GM13977 (cell line): Measurements from ENCODE around the gene IL6.
"Not testable (repeated sequence)": the region's sequence is repeated elsewhere in the genome, so short reads cannot be mapped to it uniquely, and the experiment has no call there.

Source experiments
- DNase-seq: peaks from one replicate; pipeline ENCODE4 v3.0.0; 2012; ENCODE audit warnings: low spot score
- in situ Hi-C: fragments of 300-500 bp; cut with MboI; formaldehyde crosslinking; loops from one replicate; pipeline ENCODE4 v1.12.0; 2022; ENCODE audit warnings: low sequenced_read_pairs, low pct_unique_long_range_greater_than_20kb, mixed read lengths, inconsistent platforms; ENCODE audit not compliant: unreplicated experiment
- TF ChIP-seq, protein P1 (sequence below): IDR thresholded peaks from 2 replicates; pipeline ENCODE4 v1.5.1; 2012; ENCODE audit warnings: mild to moderate bottlenecking, control low read depth; ENCODE audit not compliant: insufficient read depth; ENCODE audit errors: extremely low read depth, missing control alignments

Gene IL6

DNA sequence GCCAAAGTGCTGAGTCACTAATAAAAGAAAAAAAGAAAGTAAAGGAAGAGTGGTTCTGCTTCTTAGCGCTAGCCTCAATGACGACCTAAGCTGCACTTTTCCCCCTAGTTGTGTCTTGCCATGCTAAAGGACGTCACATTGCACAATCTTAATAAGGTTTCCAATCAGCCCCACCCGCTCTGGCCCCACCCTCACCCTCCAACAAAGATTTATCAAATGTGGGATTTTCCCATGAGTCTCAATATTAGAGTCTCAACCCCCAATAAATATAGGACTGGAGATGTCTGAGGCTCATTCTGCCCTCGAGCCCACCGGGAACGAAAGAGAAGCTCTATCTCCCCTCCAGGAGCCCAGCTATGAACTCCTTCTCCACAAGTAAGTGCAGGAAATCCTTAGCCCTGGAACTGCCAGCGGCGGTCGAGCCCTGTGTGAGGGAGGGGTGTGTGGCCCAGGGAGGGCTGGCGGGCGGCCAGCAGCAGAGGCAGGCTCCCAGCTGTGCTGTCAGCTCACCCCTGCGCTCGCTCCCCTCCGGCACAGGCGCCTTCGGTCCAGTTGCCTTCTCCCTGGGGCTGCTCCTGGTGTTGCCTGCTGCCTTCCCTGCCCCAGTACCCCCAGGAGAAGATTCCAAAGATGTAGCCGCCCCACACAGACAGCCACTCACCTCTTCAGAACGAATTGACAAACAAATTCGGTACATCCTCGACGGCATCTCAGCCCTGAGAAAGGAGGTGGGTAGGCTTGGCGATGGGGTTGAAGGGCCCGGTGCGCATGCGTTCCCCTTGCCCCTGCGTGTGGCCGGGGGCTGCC lies at the start of gene IL6:
Gene IL6 (plus strand): TSS at position 294 of the 807 bp plus-strand sequence. CDS start 63 bp downstream, at position 357.
- DNase-seq = no peak
- TF ChIP-seq, protein P1, sequence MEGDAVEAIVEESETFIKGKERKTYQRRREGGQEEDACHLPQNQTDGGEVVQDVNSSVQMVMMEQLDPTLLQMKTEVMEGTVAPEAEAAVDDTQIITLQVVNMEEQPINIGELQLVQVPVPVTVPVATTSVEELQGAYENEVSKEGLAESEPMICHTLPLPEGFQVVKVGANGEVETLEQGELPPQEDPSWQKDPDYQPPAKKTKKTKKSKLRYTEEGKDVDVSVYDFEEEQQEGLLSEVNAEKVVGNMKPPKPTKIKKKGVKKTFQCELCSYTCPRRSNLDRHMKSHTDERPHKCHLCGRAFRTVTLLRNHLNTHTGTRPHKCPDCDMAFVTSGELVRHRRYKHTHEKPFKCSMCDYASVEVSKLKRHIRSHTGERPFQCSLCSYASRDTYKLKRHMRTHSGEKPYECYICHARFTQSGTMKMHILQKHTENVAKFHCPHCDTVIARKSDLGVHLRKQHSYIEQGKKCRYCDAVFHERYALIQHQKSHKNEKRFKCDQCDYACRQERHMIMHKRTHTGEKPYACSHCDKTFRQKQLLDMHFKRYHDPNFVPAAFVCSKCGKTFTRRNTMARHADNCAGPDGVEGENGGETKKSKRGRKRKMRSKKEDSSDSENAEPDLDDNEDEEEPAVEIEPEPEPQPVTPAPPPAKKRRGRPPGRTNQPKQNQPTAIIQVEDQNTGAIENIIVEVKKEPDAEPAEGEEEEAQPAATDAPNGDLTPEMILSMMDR = no peak
- in situ Hi-C loops = loop anchor here (5.0 to 25.0 kb wide), 2 partner anchors 175 to 335 kb away; no protein-coding TSS in a partner anchor

DNA sequence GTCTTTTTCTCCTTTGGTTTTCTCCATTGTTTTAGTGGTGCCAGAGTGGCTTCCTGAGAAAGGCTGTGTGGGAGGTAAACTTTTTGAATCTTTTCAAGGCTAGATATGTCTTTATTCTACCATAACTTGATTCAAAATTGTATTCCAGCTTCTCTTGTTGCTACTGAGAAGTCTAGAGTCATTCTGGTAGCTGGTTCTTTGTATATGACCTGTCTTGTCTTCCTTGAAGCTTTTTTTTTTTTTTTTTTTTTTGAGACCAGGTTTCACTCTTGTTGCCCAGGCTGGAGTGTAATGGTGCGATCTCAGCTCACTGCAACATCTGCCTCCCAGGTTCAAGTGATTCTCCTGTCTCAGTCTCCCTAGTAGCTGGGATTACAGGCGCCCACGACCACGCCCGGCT lies 49.7 kb upstream of the IL6 start:
- DNase-seq, in situ Hi-C loops: not testable (repeated sequence)

DNA sequence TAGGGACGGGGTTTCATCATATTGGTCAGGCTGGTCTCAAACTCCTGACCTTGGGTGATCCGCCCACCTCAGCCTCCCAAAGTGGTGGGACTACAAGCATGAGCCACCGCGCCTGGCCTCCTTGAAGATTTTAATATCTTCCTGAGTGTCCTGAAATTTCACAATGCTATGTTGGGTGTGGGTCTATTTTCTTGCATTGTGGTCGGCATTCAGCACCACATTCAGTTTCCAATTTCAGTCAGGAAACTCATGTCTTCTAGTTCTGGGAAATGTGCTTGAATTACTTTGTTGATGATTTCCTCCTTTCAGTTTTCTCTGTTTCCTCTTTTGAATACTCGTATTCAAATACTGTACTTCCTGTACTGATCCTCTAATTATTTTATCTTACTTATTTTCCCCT lies 49.3 kb upstream of the IL6 start:
- in situ Hi-C loops = no loop called here
- DNase-seq = no peak
- TF ChIP-seq, protein P1 = no peak

DNA sequence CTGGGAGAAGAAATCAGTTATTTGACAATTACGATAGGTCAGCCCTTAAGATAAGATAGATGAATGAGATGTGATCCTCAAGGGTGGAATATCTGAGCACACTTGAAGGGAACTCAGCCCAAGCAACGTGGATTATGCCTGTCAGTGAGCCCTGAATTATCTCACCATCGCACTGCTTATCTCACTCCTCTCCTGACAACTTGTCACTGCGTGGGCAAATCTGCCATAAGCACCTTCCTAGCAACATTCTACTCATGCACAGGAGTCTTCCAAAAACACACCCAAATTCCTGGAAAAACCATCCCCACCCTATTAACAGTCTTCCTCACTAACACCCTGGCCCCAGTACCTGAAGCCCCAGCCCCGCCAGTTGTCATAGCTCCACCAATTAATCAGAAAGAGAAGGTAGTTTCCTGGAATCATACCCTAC lies 46.5 kb upstream of the IL6 start:
- no peak for DNase-seq
- TF ChIP-seq, protein P1 = no peak
- in situ Hi-C loops = no loop called here

DNA sequence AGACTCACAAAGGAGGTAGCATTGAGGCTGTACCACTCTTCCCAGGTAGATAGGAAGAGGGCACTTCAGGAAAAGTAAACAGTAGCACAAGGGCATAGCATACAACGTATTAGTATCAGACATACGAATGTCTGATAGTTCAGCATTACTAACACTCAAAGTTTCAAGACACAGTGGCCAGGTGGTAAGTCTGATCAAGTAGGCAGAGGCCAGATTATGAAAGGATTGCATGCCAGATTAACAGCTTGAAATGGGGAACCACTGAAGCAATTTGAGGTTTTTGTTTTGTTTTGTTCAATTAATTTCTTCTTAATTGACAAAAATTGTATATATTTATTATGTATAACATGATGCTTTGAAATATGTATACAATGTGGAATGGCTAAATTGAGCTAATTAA lies 45.7 kb upstream of the IL6 start:
- in situ Hi-C loops = no loop called here
- DNase-seq = no peak
- TF ChIP-seq, protein P1 = no peak

DNA sequence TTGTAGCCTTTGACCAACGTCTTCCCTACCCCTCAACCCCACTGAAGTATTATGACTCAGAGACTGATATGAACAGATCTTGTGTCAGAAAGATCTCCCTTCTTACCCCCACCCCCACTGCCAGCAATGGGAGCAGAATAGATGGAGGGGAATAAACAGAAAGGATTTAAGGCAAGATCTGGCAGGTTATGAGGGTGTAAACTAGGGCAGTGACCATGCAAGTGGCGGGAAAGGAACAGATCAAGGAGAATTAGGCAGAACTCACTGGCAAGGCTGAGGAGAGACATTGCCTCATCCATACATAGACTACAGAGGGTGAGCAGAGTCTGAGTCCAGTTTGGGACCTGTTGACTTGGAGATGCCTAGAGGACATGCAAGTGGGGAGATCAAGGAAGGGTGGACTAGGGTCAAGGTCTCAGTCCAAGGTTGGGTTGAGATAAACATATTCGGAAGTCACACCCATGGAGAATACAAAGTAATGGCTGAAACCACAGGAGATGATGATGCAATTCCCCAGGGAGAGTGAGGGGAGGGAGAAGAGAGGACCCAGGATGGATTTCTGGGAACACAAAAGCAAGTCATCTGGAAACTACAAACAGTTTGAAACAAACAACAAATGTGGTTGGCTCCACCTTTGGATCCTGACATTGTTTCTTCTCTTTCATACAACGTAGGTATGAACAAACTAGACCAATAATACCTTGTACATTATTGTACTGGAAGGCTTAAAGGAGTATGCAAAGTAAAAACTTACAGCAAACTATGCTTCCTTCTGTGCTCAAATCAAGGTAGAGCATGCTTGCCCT lies 44.9 kb upstream of the IL6 start:
- no peak for DNase-seq
- in situ Hi-C loops = no loop called here
- TF ChIP-seq, protein P1 = no peak

DNA sequence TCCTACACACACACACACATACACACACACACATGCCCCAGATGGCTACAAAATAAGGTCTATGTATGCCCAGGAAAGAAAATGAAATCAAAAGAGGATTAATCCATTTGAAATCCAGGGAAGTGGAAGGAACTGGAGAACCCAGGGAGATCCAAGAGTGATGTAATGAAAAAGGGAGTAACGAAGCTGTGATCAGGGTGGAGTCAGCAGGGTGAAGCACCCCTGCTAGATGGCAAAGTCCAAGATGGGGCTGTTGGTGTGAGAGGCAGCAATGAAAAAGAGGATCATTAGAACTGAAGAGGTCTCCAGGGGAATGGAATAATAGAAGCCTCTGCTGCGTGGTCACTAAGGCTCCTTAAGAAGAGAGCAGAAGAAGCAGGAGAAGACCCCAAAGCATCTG lies 43.6 kb upstream of the IL6 start:
- DNase-seq = no peak
- TF ChIP-seq, protein P1 = no peak
- in situ Hi-C loops = no loop called here
